ENCODE data around the gene MEIS1.

MEIS1 gene

GRCh38 chr2:66568650-66569300, 133.8 kb downstream of the MEIS1 start:
- no peak for DNase-seq (ENCODE audit: low read depth)

GRCh38 chr2:66569321-66569851, 134.5 kb downstream of the MEIS1 start:
- DNase-seq (ENCODE audit: low read depth), result no peak

- no peak for DNase-seq (ENCODE audit: low read depth)
Observed at GRCh38 chr2:66569974-66570373, 135.0 kb downstream of the MEIS1 start.

- no peak for DNase-seq (ENCODE audit: low read depth)
Observed at GRCh38 chr2:66570471-66570870, 135.5 kb downstream of the MEIS1 start.

- DNase-seq (ENCODE audit: low read depth), result no peak
Observed at GRCh38 chr2:66571918-66572317, 137.0 kb downstream of the MEIS1 start.

GRCh38 chr2:66572391-66572790, 137.5 kb downstream of the MEIS1 start:
- DNase-seq (ENCODE audit: low read depth), result no peak

- no peak for DNase-seq (ENCODE audit: low read depth)
Observed at GRCh38 chr2:66573416-66573815, 138.5 kb downstream of the MEIS1 start.

GRCh38 chr2:66573821-66574233, 138.9 kb downstream of the MEIS1 start:
- no peak for DNase-seq (ENCODE audit: low read depth)

GRCh38 chr2:66574701-66575624, 140.0 kb downstream of the MEIS1 start:
- peak; percentile 26 for DNase-seq (ENCODE audit: low read depth)

- DNase-seq (ENCODE audit: low read depth), result no peak
Observed at GRCh38 chr2:66575625-66576310, 140.8 kb downstream of the MEIS1 start.

GRCh38 chr2:66576311-66576560, 141.3 kb downstream of the MEIS1 start:
- no peak for DNase-seq (ENCODE audit: low read depth)

- no peak for DNase-seq (ENCODE audit: low read depth)
Observed at GRCh38 chr2:66576561-66577320, 141.8 kb downstream of the MEIS1 start.

- no peak for DNase-seq (ENCODE audit: low read depth)
Observed at GRCh38 chr2:66577321-66578053, 142.6 kb downstream of the MEIS1 start.

GRCh38 chr2:66578054-66578686, 143.2 kb downstream of the MEIS1 start:
- no peak for DNase-seq (ENCODE audit: low read depth)

GRCh38 chr2:66578687-66579106, 143.8 kb downstream of the MEIS1 start:
- no peak for DNase-seq (ENCODE audit: low read depth)

GRCh38 chr2:66579186-66580126, 144.5 kb downstream of the MEIS1 start:
- no peak for DNase-seq (ENCODE audit: low read depth)

GRCh38 chr2:66580166-66581049, 145.5 kb downstream of the MEIS1 start:
- no peak for DNase-seq (ENCODE audit: low read depth)

- no peak for DNase-seq (ENCODE audit: low read depth)
Observed at GRCh38 chr2:66581339-66582103, 146.6 kb downstream of the MEIS1 start.
